Naive thymus-derived CD8-positive, alpha-beta T cell (primary cell): Measurements from ENCODE around the gene MRGPRF. TPM values are rescaled to one million over a fixed set of nuclear protein-coding genes. Genes with fewer than 3 reads are reported as not detected.

Source experiments
- ATAC-seq, 2 donors: fragments of 150-1000 bp; cut with Tn5 transposase in 1 of 2; sonication (Bioruptor Pico), chemical (Tn5 transposase) in 1 of 2; 1 replicate in 1 of 2; 2 replicates in 1 of 2; pipeline ENCODE4 v1.10.0; 2021; ENCODE audit warnings: mild to moderate bottlenecking in 2 of 2, moderate library complexity in 2 of 2
- POLR2A ChIA-PET: fragments of 350-600 bp; sonication (Branson Sonifier 250); formaldehyde crosslinking; loops from one replicate; lab custom pipeline; 2021; ENCODE audit warnings: antibody characterized with exemption; lab: Charles Lee
- DNase-seq, 10 donors: peaks; one replicate each; pipeline versions ENCODE4 v3.0.0 to v3.0.0-alpha.2; 2020 to 2022
- H3K27ac Mint-ChIP-seq, 10 donors: one replicate each; pipeline ENCODE4 v1.8.0; 2020 to 2022; ENCODE audit warnings: mild to moderate bottlenecking in 10 of 10, mixed read lengths in 10 of 10, moderate library complexity in 4 of 10, inconsistent platforms in 1 of 10
- H3K27me3 Mint-ChIP-seq, 5 donors: one replicate each; pipeline ENCODE4 v1.8.0; 2021 to 2022; ENCODE audit warnings: mixed read lengths in 5 of 5
- H3K36me3 Mint-ChIP-seq, 3 donors: one replicate each; pipeline ENCODE4 v1.8.0; 2020 to 2022; ENCODE audit warnings: mixed read lengths in 3 of 3, mild to moderate bottlenecking in 2 of 3, inconsistent platforms in 1 of 3
- H3K4me1 Mint-ChIP-seq, 4 donors: one replicate each; pipeline ENCODE4 v1.8.0; 2021 to 2022; ENCODE audit warnings: mixed read lengths in 4 of 4
- H3K4me3 Mint-ChIP-seq, 10 donors: one replicate each; pipeline ENCODE4 v1.8.0; 2020 to 2022; ENCODE audit warnings: mild to moderate bottlenecking in 10 of 10, mixed read lengths in 10 of 10, moderate library complexity in 6 of 10, inconsistent platforms in 1 of 10
- H3K9me3 Mint-ChIP-seq, 9 donors: one replicate each; pipeline ENCODE4 v1.8.0; 2020 to 2022; ENCODE audit warnings: mixed read lengths in 9 of 9, mild to moderate bottlenecking in 3 of 9, inconsistent platforms in 1 of 9, moderate library complexity in 1 of 9
- polyA plus RNA-seq, 3 donors: library from polyadenylated mRNA; unstranded; fragments of 300-500 nt; fragmentation: Illumina TruSeq; gene quantifications; one replicate each; pipeline ENCODE4 v1.2.3, GENCODE V29; 2021
- total RNA-seq, 8 experiments: library from RNA in 2 of 8; stranded (reverse) in 2 of 8; gene quantifications; one replicate each; pipeline ENCODE4 v1.2.3 and lab custom pipeline; 2021 to 2026

The MRGPRF gene, protein sequence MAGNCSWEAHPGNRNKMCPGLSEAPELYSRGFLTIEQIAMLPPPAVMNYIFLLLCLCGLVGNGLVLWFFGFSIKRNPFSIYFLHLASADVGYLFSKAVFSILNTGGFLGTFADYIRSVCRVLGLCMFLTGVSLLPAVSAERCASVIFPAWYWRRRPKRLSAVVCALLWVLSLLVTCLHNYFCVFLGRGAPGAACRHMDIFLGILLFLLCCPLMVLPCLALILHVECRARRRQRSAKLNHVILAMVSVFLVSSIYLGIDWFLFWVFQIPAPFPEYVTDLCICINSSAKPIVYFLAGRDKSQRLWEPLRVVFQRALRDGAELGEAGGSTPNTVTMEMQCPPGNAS
- total RNA-seq (not detected), polyA plus RNA-seq (not detected), total RNA-seq (lab: John Stamatoyannopoulos, UW) (0 reads per million in 6 experiments)

DNA sequence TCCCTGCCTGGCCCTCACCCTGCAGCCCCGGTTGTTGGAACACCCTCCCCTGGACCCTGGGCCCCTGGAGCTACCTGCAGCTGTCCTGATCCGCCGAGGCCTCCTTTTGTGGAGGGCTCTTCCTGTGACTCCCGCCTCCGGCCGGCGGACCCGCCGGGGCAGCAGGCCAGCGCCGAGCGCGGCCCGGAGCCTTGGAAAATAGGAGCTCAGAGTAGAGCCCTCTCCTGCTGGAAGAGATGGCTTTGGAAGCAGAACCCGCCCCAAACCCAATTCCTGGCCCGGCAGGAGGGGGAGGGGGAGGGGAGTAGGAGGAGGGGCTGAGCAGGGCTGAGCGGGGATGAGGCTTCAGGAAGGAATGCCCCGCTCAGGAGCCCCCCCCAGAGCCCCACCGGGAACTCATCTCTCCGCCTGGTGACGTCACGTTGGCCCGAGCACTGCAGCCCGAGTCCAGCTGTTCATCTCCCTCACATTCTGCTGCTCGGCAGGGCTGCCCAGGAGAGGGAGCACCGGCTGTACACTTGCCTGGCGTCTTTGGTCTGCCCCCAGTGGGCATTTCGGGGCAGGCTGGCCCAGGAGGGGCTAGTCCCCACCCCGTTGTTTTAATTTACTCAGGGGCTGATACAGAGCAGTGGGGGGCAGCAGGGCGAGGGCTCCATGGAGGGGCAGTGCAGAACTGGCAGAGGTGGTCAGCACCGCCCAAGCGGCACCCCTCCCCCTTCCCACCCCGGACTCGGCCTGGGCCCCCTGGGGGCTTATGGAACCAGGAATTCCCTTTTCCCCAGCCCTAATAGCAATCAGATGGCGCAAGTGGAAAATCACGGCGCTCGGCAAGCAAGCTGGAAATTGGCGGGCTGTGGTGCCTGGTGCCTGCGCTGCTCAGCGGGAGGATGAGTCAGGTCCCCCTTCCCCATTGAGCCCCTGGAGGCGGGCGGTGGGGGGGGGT is at the start of gene MRGPRF:
Gene MRGPRF (minus strand): TSS at position 238 of the 943 bp plus-strand sequence. CDS start 3,345 bp downstream, outside the sequence.
- ATAC-seq = peak in 1 of 2 donors; percentile 47
- no peaks in the 10 kb centered on the region for H3K36me3 Mint-ChIP-seq
- POLR2A ChIA-PET = interaction anchor here (1.2 kb wide), 1 partner anchor 53 kb away, joined by 3 read pairs; no protein-coding TSS in a partner anchor
- peak within 1 kb of the TSS in 1 of 10 donors; percentile 41 for H3K4me3 Mint-ChIP-seq
- H3K27me3 Mint-ChIP-seq = peaks cover 10 to 47% (median 17%) of the 10 kb centered on the region in 5 donors
- H3K27ac Mint-ChIP-seq = no peak within 1 kb of the TSS
- peaks cover 4 to 9% (median 8%) of the 10 kb centered on the region in 4 donors for H3K4me1 Mint-ChIP-seq
- no peak for DNase-seq
- no peaks in the 10 kb centered on the region for H3K9me3 Mint-ChIP-seq

GRCh38 chr11:69062169-69062855 is 49.3 kb upstream of the MRGPRF start:
- DNase-seq (no peak), ATAC-seq (no peak)
- Mint-ChIP-seq H3K27ac (no peak overlapping the region), H3K4me1 (peaks cover 2 to 12% (median 6%) of the 10 kb centered on the region in 4 donors), H3K9me3 (no peaks in the 10 kb centered on the region), H3K4me3 (no peak overlapping the region), H3K27me3 (no peaks in the 10 kb centered on the region), H3K36me3 (peaks cover 0 to 14% (median 0%) of the 10 kb centered on the region in 3 donors)
- POLR2A ChIA-PET = interaction anchor here (0.6 to 0.8 kb wide), 2 partner anchors 9 to 11 kb away, joined by 3 to 4 read pairs; no protein-coding TSS in a partner anchor

GRCh38 chr11:69061713-69062053 is 48.6 kb upstream of the MRGPRF start:
- Mint-ChIP-seq H3K36me3 (peaks cover 0 to 15% (median 0%) of the 10 kb centered on the region in 3 donors), H3K9me3 (no peaks in the 10 kb centered on the region), H3K27me3 (no peaks in the 10 kb centered on the region), H3K27ac (peak overlapping the region in 2 of 10 donors; percentile 36 to 82), H3K4me3 (no peak overlapping the region), H3K4me1 (peaks cover 2 to 12% (median 6%) of the 10 kb centered on the region in 4 donors)
- POLR2A ChIA-PET = no interaction called here
- DNase-seq (no peak), ATAC-seq (no peak)

GRCh38 chr11:69060806-69061712 is 48.0 kb upstream of the MRGPRF start:
- Mint-ChIP-seq H3K9me3 (no peaks in the 10 kb centered on the region), H3K4me3 (no peak overlapping the region), H3K27ac (peak overlapping the region in 1 of 10 donors; percentile 55), H3K36me3 (peaks cover 0 to 15% (median 0%) of the 10 kb centered on the region in 3 donors), H3K27me3 (no peaks in the 10 kb centered on the region), H3K4me1 (peaks cover 6 to 15% (median 8%) of the 10 kb centered on the region in 4 donors)
- ATAC-seq = no peak
- POLR2A ChIA-PET = no interaction called here
- DNase-seq = no peak

- ATAC-seq (no peak), DNase-seq (no peak)
- Mint-ChIP-seq H3K36me3 (peaks cover 0 to 13% (median 0%) of the 10 kb centered on the region in 3 donors), H3K4me3 (no peak overlapping the region), H3K9me3 (no peaks in the 10 kb centered on the region), H3K27ac (peak overlapping the region in 2 of 10 donors; percentile 18 to 29), H3K4me1 (peaks cover 10 to 25% (median 13%) of the 10 kb centered on the region in 4 donors), H3K27me3 (no peaks in the 10 kb centered on the region)
- POLR2A ChIA-PET = interaction anchor here (0.8 kb wide), 1 partner anchor 11 kb away, joined by 4 read pairs; the partner anchor contains the start of gene TPCN2
Measured at GRCh38 chr11:69059985-69060384, 46.9 kb upstream of the MRGPRF start.

GRCh38 chr11:69059429-69059828 is 46.4 kb upstream of the MRGPRF start:
- Mint-ChIP-seq H3K36me3 (peaks cover 0 to 14% (median 0%) of the 10 kb centered on the region in 3 donors), H3K4me3 (no peak overlapping the region), H3K27ac (no peak overlapping the region), H3K4me1 (peaks cover 12 to 25% (median 13%) of the 10 kb centered on the region in 4 donors), H3K9me3 (no peaks in the 10 kb centered on the region), H3K27me3 (no peaks in the 10 kb centered on the region)
- ATAC-seq (no peak), DNase-seq (no peak)
- POLR2A ChIA-PET = interaction anchor here (0.8 kb wide), 1 partner anchor 10 kb away, joined by 4 read pairs; the partner anchor contains the start of gene TPCN2

DNA sequence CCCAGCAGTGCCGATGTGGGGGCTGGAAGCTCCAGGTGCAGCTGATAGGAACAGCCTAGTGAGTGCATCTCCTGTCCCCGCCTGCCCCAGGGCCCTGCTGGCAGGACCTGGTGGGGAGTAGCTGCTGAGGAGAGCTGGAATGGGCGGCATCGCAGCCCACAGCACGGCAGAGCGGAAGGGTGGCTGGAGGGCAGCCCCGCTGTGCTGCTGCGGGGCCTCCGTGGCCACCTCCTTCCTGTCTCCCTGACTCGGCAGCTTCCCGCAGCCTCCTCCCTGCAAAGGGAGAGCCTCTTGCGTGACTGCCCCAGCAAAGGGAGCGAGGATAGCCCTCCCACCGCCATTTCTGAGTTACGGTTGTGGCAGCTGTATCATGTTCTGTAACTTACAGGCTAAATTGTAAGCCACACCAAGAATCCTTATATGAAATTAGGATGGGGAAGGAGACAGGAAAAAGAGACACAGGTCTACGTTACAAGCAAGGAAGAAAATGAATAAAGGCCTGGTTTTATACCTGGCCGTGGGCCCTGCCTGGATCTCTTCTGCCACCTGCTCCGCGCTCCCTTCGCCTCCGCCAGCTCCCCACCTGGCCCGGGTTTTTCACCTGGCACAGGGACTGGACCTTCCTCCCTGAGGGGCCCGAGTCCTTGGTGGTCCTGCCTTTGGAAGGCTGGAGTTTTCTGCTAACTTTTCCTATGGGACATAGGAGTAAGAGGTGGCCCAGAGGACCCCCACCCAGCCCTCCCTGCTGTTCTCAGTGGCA is 45.6 kb upstream of the MRGPRF start:
- Mint-ChIP-seq H3K36me3 (peaks cover 0 to 14% (median 0%) of the 10 kb centered on the region in 3 donors), H3K27ac (no peak overlapping the region)
- POLR2A ChIA-PET = interaction anchor here (1.0 kb wide), 1 partner anchor 26 kb away, joined by 3 read pairs; no protein-coding TSS in a partner anchor

GRCh38 chr11:69057801-69058200 is 44.8 kb upstream of the MRGPRF start:
- H3K36me3 Mint-ChIP-seq = peaks cover 0 to 9% (median 0%) of the 10 kb centered on the region in 3 donors
- POLR2A ChIA-PET = no interaction called here
- DNase-seq = no peak
- no peaks in the 10 kb centered on the region for H3K27me3 Mint-ChIP-seq
- ATAC-seq = no peak
- peak overlapping the region in 1 of 10 donors; percentile 16 for H3K27ac Mint-ChIP-seq
- H3K9me3 Mint-ChIP-seq = no peaks in the 10 kb centered on the region
- peaks cover 12 to 25% (median 19%) of the 10 kb centered on the region in 4 donors for H3K4me1 Mint-ChIP-seq
- no peak overlapping the region for H3K4me3 Mint-ChIP-seq

More for the DNA sequence above, 45.6 kb upstream of the MRGPRF start:
- no peak for ATAC-seq
- no peaks in the 10 kb centered on the region for H3K27me3 Mint-ChIP-seq
- H3K4me3 Mint-ChIP-seq = no peak overlapping the region
- DNase-seq = no peak
- H3K4me1 Mint-ChIP-seq = peaks cover 12 to 25% (median 15%) of the 10 kb centered on the region in 4 donors
- H3K9me3 Mint-ChIP-seq = no peaks in the 10 kb centered on the region

- POLR2A ChIA-PET = no interaction called here
- DNase-seq = no peak
- H3K4me1 Mint-ChIP-seq = peaks cover 12 to 30% (median 21%) of the 10 kb centered on the region in 4 donors
- no peak overlapping the region for H3K4me3 Mint-ChIP-seq
- H3K9me3 Mint-ChIP-seq = no peaks in the 10 kb centered on the region
- H3K36me3 Mint-ChIP-seq = peaks cover 0 to 9% (median 0%) of the 10 kb centered on the region in 3 donors
- no peak overlapping the region for H3K27ac Mint-ChIP-seq
- no peaks in the 10 kb centered on the region for H3K27me3 Mint-ChIP-seq
- ATAC-seq = no peak
Measured at GRCh38 chr11:69057236-69057635, 44.2 kb upstream of the MRGPRF start.

GRCh38 chr11:69055598-69056516 is 42.8 kb upstream of the MRGPRF start:
- no peaks in the 10 kb centered on the region for H3K9me3 Mint-ChIP-seq
- peaks cover 0 to 6% (median 0%) of the 10 kb centered on the region in 3 donors for H3K36me3 Mint-ChIP-seq
- H3K27me3 Mint-ChIP-seq = no peaks in the 10 kb centered on the region
- ATAC-seq = peak; percentile 32 to 66
- H3K4me3 Mint-ChIP-seq = peak overlapping the region in 1 of 10 donors; percentile 60
- POLR2A ChIA-PET = no interaction called here
- DNase-seq = peak in 2 of 10 donors; percentile 21 to 33
- peak overlapping the region in 5 of 10 donors; percentile 48 to 85 (median 77) for H3K27ac Mint-ChIP-seq
- H3K4me1 Mint-ChIP-seq = peaks cover 11 to 37% (median 30%) of the 10 kb centered on the region in 4 donors
